Measurements from ENCODE around the gene MRPS2. TPM values are rescaled to one million over a fixed set of nuclear protein-coding genes. Genes with fewer than 3 reads are reported as not detected.

The MRPS2 gene
- total RNA-seq, 2 experiments from 2014 or later, result 74.0 to 78.8 TPM

DNA sequence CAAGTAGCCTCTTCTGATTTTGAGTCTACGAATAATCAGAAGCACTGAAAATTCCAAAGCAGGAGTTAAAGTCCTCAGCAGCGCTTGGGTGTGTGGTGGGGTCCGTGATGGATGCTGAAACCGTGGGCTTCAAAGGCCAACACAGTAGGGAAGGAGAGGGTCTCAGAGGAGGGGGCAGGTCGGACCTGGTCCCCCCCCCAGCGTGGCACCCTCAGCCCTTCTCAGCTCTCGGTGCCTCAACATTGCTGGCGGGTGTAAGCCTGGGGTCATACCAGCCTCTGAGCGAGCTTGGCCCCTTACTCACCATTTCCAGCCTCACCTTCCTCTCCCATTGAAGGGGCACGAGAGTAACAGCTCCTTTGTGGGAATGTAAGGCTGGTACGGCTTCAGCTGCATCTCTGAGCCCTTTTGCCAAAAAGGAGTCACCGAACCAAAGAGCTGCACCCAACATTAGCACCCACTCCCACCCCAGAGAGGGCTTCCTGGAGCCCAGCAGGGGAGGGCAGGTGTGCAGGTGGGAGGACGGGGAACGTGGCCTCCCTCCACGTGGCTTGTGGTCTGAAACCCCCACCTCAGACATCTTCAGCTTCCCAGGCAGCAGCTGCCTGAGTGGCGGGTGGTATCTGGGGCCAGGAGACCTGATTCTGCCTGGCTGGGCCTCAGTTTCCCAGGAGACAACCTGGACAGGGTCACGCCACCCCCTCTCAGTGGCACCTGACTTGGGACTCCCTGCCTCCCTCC, 14.0 kb downstream of the MRPS2 start:
- H3K9me3 Mint-ChIP-seq, result peaks cover 1% of the 10 kb centered on the region
- no peak overlapping the region for H3K4me3 Mint-ChIP-seq
- peaks cover 9% of the 10 kb centered on the region for H3K4me1 Mint-ChIP-seq
- H3K27me3 Mint-ChIP-seq, result peaks cover 20% of the 10 kb centered on the region
- DNase-seq, result no peak
- no peaks in the 10 kb centered on the region for H3K36me3 Mint-ChIP-seq
- H3K27ac Mint-ChIP-seq, result no peak overlapping the region

DNA sequence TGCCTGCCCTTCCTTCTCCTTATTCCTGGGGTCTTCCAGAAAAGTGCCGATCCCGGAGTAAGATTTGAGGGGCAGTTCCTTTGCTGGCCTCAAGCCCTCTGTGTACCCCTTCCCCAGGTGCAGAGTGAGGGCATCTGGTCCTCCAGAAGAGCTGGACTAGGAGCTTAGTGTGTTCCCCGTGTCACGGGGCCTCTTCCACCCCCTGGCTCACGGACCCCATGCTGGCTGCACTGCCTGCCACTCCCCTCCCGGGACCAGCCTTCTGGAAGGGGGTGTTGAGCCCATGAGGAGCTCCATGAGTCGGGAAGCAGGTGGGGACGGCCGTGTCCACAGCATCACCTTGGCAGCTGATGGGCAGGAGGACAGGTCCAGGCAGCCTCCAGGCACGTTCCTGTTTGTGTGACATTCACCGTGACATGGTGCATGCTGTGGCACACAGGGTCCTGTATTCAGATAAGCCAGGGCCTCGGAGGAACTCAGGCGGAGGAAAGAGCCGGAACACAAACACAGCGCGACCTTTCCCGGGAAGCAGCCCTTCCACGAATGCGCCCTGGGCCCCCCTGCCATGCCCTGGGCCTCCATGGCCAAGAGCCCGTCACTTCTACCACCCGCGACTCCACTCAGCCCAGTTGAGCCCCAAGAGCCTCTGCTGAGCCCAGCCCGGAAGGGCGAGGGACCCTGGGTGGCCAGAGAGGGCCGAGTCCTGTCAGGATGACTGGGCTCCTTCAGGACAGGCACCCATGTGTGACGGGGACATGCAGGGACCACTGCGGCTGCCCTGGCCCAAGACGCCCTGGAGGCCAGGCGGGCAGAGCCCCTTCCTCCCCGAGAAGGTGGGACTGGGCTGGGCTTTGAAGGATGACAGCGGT, 14.8 kb downstream of the MRPS2 start:
- no peaks in the 10 kb centered on the region for H3K36me3 Mint-ChIP-seq
- H3K4me3 Mint-ChIP-seq, result no peak overlapping the region
- DNase-seq, result no peak
- H3K4me1 Mint-ChIP-seq, result peaks cover 9% of the 10 kb centered on the region
- H3K27ac Mint-ChIP-seq, result no peak overlapping the region
- H3K9me3 Mint-ChIP-seq, result no peaks in the 10 kb centered on the region
- peaks cover 23% of the 10 kb centered on the region for H3K27me3 Mint-ChIP-seq

DNA sequence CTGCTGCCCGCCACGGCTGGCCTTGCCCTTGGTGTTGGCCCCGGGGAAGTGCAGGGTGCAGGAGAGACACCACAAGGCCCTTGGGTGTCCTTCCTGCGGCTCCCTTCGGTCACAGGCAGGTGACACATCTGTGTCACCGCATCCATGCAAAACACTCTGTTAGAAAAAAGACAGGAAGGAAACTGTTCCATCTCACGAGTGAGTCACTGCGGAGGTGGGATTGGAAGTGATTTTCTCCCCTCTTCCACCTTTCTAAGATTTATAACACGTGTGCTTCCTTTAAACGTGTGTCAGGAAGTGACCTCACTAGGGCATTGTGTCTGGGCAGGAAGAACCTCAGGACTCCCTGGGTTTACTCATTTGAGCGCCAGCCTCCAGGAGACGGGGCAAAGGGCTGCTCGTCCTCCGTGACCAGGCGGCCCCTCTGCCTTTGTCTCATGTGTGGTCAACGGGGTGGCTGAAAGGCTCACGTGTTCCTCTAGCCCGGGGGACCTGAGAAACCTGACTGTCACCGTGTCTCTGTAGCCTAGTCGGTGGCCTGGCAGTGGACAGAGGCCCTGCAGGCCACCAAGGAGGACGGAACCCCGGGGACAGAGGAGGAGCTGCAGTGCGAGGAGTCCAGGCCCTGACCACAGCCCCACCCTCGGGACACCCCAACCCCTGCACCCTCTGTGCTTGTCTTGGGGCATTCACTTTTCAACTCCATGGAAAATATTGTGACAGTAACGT, 15.8 kb downstream of the MRPS2 start:
- H3K4me3 Mint-ChIP-seq, result no peak overlapping the region
- no peaks in the 10 kb centered on the region for H3K36me3 Mint-ChIP-seq
- no peaks in the 10 kb centered on the region for H3K9me3 Mint-ChIP-seq
- H3K4me1 Mint-ChIP-seq, result peaks cover 7% of the 10 kb centered on the region
- no peak overlapping the region for H3K27ac Mint-ChIP-seq
- peaks cover 23% of the 10 kb centered on the region for H3K27me3 Mint-ChIP-seq
- no peak for DNase-seq

DNA sequence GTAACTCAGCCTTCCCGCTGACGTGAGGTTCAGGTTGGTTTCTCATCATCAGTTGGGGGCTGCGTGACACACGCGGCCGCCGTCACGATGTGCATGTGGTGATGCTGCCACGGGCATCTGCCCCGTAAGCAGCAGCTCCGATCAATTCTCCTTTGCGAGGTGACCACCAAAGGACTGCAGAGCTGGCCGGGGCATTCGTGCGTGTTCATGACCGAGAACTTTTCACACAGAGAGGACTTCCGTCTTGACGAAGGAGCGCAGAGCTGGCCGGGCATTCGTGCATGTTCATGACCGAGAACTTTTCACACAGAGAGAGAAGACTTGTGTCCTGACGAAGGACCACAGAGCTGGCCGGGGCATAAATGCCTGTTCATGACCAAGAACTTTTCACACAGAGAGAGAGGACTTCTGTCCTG, 16.9 kb downstream of the MRPS2 start:
- H3K27me3 Mint-ChIP-seq, result peaks cover 19% of the 10 kb centered on the region
- no peaks in the 10 kb centered on the region for H3K36me3 Mint-ChIP-seq
- H3K4me3 Mint-ChIP-seq, result no peak overlapping the region
- no peak overlapping the region for H3K27ac Mint-ChIP-seq
- no peaks in the 10 kb centered on the region for H3K9me3 Mint-ChIP-seq
- H3K4me1 Mint-ChIP-seq, result peaks cover 3% of the 10 kb centered on the region
- no peak for DNase-seq

DNA sequence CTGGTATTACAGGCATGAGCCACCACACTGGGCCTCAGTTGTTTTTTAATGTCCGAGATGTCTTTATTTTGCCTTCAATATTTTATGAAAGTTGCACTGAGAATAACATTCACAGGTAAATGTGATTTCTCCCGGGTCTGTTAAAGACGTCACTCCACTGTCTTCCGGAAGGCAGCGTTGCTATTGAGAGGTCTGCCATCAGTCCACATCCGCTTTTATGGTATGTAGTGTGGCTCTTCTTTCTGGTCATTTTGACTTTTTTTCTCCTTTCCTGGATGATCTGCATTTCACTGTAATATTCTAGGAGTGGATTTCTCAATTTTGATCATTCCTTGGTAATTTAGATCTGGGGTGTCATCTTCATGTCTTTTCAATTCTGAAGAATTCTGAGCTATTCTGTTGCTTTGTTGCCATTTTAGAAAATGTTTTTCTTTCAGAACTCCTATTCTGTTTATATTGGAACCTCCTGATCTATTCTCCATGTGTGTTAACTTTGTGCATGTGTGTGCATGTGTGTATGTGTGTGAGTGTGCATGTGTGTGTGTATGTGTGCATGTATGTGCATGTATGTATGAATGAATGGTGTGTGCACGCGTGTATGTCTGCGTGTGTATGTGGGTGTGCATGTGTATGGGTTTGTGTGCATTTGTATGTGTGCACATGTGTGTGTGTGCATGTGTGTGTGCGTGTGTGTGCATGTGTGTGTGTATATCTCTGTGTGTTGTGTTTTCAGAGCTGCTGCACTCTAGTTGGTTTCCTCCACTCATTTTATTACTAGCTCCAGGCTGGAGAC, 18.9 kb downstream of the MRPS2 start:
- H3K27me3 Mint-ChIP-seq, result peaks cover 14% of the 10 kb centered on the region
- H3K27ac Mint-ChIP-seq, result no peak overlapping the region
- H3K4me1 Mint-ChIP-seq, result peaks cover 3% of the 10 kb centered on the region
- DNase-seq, result no peak
- H3K36me3 Mint-ChIP-seq, result no peaks in the 10 kb centered on the region
- H3K4me3 Mint-ChIP-seq, result no peak overlapping the region
- H3K9me3 Mint-ChIP-seq, result no peaks in the 10 kb centered on the region

DNA sequence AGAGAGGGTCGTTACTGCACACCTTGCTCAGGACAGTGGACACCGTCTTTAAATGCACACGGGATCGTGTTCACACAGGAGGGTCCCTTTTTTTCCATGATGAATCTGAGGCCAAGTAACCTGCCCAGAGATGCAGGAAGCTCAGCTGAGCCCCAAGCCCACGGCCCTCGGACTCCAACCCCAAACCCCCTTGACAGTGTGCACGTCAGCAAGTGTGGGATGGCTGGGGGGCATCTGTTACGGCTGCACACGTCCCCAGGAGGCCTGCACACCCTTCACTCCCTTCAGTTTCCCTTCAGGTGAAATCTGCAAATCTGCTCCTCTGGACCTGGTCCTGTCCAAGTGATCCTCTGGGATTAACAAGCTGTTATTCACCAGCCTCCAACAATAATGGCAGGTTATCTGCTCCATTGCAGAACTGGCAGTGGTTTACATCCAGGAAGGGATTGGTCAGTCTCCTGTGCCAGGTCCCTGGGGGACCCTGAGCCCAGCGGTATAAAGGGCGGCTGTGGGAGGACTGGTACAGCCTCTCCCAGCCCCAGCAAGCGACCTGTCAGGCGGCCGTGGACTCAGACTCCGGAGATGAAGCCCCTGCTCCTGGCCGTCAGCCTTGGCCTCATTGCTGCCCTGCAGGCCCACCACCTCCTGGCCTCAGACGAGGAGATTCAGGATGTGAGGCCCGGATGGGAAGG, 20.6 kb downstream of the MRPS2 start, which contains the start of gene LCN1:
TSS of gene LCN1 (plus strand) at position 525 of the 692 bp plus-strand sequence. CDS start at position 583, 58 bp downstream.
- no peak within 1 kb of the TSS for H3K4me3 Mint-ChIP-seq
- H3K36me3 Mint-ChIP-seq, result no peaks in the 10 kb centered on the region
- peaks cover 14% of the 10 kb centered on the region for H3K27me3 Mint-ChIP-seq
- H3K9me3 Mint-ChIP-seq, result no peaks in the 10 kb centered on the region
- H3K27ac Mint-ChIP-seq, result no peak within 1 kb of the TSS
- H3K4me1 Mint-ChIP-seq, result peaks cover 2% of the 10 kb centered on the region
- DNase-seq, result no peak

DNA sequence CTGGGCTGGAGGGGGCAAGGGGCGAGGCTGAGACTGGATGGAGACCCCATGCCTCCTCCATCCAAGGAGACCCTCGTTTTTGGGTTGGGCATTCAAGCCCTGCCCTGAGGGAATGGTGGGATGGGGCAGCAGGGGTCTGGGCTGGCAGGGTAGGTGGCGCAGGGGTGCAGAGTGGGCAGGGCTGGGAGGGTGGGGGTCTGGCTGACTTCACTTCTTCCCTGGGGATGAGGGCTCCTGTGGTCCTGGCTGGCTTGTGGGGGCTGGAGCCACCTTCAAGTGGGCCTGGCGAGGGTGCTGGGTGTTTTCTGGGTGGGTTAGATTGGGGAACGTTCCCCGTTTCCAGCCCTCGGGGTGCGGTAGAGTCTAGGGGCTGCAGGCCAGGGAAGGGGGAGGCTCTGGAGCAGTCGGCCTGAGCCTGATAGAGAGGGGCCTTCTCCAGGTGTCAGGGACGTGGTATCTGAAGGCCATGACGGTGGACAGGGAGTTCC, 21.2 kb downstream of the MRPS2 start:
- no peaks in the 10 kb centered on the region for H3K9me3 Mint-ChIP-seq
- no peak overlapping the region for H3K4me3 Mint-ChIP-seq
- no peaks in the 10 kb centered on the region for H3K4me1 Mint-ChIP-seq
- H3K27me3 Mint-ChIP-seq, result peaks cover 14% of the 10 kb centered on the region
- no peaks in the 10 kb centered on the region for H3K36me3 Mint-ChIP-seq
- no peak overlapping the region for H3K27ac Mint-ChIP-seq
- DNase-seq, result no peak

DNA sequence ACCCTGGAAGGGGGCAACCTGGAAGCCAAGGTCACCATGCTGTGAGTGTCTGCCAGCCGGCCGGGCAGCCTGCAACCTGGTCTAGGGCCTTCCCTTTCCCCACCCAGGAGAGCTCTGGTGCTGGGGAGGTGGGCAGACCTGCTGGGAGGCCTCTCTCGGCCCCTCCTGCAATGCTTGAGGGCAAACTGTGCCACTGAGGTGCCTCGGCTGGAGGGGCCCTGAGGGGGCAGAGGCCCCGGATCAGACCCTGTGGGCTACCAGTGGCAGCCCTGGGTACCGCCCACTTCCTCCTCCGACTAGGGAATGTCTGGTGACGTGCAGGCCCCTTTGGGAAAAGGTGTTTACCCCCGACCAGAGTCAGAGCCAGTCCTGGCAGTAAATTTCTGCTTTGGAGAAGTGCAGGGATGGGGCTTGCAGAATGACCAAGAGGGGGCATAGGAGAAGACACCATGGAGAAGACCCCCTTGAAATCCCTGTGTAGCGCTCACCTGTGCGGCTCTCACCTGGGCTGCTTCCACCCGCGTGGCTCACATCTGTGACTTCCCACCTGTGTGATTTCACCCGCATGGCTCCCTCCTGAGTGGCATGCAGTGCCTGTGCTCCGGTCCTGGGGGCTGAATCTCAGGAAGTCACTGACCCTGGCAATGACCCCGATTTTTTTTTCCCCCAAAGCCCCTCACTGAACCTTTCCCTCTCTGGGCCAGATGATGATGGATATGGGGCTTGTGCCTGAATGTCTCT, 21.8 kb downstream of the MRPS2 start:
- Mint-ChIP-seq H3K27me3 (peaks cover 13% of the 10 kb centered on the region), H3K4me1 (no peaks in the 10 kb centered on the region), H3K4me3 (no peak overlapping the region), H3K9me3 (no peaks in the 10 kb centered on the region), H3K36me3 (no peaks in the 10 kb centered on the region), H3K27ac (no peak overlapping the region)
- DNase-seq, result no peak

DNA sequence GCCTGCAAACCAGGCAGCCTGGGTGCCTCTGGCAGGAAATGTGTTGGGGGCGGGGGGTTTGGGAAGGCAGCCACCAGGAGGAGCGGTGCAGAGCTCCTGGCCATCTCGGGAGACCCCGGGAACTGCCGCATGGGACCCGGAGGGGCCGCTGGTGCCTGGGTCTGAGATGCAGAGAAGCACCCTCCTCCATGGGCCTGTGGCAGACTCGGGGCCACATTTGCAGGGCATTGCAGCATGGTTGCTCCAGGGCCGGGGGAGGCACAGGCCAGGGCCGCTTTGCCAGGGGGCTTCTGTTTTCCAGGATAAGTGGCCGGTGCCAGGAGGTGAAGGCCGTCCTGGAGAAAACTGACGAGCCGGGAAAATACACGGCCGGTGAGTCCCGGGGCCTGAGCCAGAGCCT, 22.4 kb downstream of the MRPS2 start:
- no peak overlapping the region for H3K27ac Mint-ChIP-seq
- no peaks in the 10 kb centered on the region for H3K4me1 Mint-ChIP-seq
- DNase-seq, result no peak

DNA sequence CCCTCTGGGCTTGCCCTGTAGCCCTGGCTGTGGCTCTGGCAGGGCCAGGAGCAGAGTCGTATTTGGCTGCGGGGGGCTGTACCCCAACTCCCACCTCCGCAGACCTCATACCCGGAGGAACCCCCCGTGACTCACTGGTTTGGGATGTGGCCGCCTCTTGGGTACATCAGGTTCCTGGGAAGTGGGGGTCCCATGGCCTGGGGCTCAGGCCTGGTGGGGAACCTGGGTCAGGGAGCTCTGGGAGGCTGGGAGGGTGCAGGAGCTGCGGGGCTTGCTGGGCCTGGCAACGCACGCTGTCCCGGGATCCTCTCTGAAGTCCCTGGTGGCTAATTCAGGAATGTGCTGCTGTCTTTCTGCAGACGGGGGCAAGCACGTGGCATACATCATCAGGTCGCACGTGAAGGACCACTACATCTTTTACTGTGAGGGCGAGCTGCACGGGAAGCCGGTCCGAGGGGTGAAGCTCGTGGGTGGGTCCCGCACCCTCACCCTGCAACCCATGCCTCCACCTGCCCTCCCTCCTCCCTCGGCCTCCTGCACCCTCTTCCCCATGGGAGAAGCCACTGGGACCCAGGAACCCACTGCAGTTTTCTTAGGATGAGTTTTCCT, 23.1 kb downstream of the MRPS2 start:
- no peaks in the 10 kb centered on the region for H3K4me1 Mint-ChIP-seq
- H3K27ac Mint-ChIP-seq, result no peak overlapping the region
- H3K36me3 Mint-ChIP-seq, result no peaks in the 10 kb centered on the region
- no peak for DNase-seq
- no peaks in the 10 kb centered on the region for H3K9me3 Mint-ChIP-seq
- peaks cover 4% of the 10 kb centered on the region for H3K27me3 Mint-ChIP-seq
- no peak overlapping the region for H3K4me3 Mint-ChIP-seq

More for the DNA sequence above, 22.4 kb downstream of the MRPS2 start:
- Mint-ChIP-seq H3K36me3 (no peaks in the 10 kb centered on the region), H3K27me3 (peaks cover 9% of the 10 kb centered on the region), H3K4me3 (no peak overlapping the region), H3K9me3 (no peaks in the 10 kb centered on the region)

DNA sequence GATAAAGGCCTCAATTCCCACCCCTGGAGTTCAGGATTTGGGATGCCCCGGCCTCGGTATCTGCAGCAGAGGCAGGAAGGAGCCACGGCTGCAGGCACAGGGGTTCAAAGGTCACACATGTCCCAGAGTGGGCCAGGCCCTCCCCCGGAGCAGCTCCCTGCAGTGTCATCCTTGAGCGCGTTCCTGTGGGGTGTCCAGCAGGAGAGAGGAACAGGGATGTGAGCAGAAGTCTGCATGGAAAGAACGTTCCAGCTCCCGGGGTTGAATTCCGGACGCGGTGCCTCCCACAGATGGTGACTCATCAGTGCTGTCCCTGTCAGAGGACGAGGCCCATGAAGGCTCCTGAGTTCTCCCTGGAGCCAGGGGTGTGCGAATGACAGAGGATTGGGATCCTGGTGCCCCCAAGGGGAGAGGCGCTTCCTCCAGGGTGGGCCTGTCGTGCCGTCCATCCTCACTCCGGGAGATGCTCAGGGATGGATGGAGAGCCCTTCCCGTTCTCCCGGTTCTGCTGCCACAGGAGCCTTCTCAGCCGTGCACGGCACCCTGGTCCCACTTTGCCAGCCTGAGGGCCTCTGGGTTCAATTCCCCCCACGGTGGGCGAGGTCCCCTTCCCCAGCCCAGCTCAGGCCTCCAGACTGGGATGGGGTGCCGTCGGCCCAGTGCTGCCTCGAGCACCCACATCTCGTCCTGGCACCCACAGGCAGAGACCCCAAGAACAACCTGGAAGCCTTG, 23.8 kb downstream of the MRPS2 start:
- no peaks in the 10 kb centered on the region for H3K4me1 Mint-ChIP-seq
- DNase-seq, result no peak
- no peak overlapping the region for H3K4me3 Mint-ChIP-seq
- no peak overlapping the region for H3K27ac Mint-ChIP-seq
- H3K36me3 Mint-ChIP-seq, result no peaks in the 10 kb centered on the region
- H3K9me3 Mint-ChIP-seq, result no peaks in the 10 kb centered on the region
- H3K27me3 Mint-ChIP-seq, result peaks cover 4% of the 10 kb centered on the region

DNA sequence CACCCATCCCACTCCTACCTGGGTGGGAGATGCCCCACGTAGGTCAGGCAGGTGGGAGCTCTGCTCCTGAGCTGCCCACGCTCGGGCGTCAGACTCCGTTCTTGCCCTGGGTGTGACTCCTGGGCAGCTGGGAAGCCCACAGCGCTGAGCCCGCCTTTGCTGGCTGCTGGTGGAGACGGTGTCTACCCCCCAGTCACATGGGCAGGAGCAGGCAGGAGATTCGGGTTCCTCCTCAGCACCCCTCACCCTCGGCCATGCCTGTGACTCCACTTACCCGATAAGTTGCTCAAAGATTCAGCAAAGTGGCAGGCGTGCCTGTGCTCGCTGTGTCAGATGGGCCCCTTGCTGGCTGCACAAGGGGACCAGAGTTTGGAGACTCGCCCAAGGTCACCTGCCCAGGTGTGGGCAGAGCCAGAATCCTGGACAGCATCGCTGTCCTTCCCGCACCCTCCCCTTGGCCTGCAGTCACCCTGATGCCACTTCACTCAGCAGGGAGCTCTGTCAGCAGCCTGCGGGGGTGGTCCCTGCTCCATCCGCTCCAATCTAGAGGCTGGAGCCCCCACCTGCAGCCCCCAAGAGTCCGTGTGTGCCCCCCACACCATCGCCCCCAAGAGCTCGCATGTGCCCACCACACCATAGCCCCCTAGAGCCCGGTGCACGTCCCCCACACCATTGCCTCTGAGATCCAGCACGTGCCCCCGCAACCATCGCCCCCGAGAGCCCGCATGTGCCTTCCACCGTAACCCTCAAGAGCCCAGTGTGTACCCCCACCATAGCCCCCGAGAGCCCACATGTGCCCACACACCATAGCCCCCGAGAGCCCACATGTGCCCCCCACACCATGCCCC, 25.0 kb downstream of the MRPS2 start:
- H3K27ac Mint-ChIP-seq, result no peak overlapping the region
- no peaks in the 10 kb centered on the region for H3K36me3 Mint-ChIP-seq
- no peak for DNase-seq
- H3K4me1 Mint-ChIP-seq, result no peaks in the 10 kb centered on the region
- H3K4me3 Mint-ChIP-seq, result no peak overlapping the region
- H3K9me3 Mint-ChIP-seq, result no peaks in the 10 kb centered on the region
- no peaks in the 10 kb centered on the region for H3K27me3 Mint-ChIP-seq
